GM18505 (cell line): ENCODE measurements around the gene DOCK1.
"Not testable (repeated sequence)": the region's sequence is repeated elsewhere in the genome, so short reads cannot be mapped to it uniquely, and the experiment has no call there.

ENCODE experiments used
- ATAC-seq: cut with Tn5 transposase; IDR thresholded peaks from one replicate; pipeline ENCODE4 v1.9.1; 2021; ENCODE audit not compliant: unreplicated experiment
- POLR2A ChIP-seq: IDR thresholded peaks from 4 replicates; pipeline ENCODE4 v1.6.1; 2011; ENCODE audit warnings: borderline replicate concordance; ENCODE audit not compliant: insufficient read depth, insufficient read length; ENCODE audit errors: extremely low read depth

The DOCK1 gene

GRCh38 chr10:127291329-127291728 is 386.1 kb downstream of the DOCK1 start:
- no peak for TF ChIP-seq POLR2A
- no peak for ATAC-seq

- ATAC-seq = no peak
Observed at GRCh38 chr10:127292888-127293287, 387.7 kb downstream of the DOCK1 start.

GRCh38 chr10:127293640-127294039 is 388.4 kb downstream of the DOCK1 start:
- ATAC-seq = no peak
- TF ChIP-seq POLR2A = no peak

More at GRCh38 chr10:127292888-127293287, 387.7 kb downstream of the DOCK1 start:
- TF ChIP-seq POLR2A = no peak

GRCh38 chr10:127296696-127297095 is 391.5 kb downstream of the DOCK1 start:
- TF ChIP-seq POLR2A = no peak
- ATAC-seq = no peak

GRCh38 chr10:127298381-127298780 is 393.2 kb downstream of the DOCK1 start:
- no peak for ATAC-seq
- TF ChIP-seq POLR2A = no peak

GRCh38 chr10:127299192-127299591 is 394.0 kb downstream of the DOCK1 start:
- not testable (repeated sequence) for ATAC-seq

- ATAC-seq = no peak
- no peak for TF ChIP-seq POLR2A
Observed at GRCh38 chr10:127299956-127300689, 394.9 kb downstream of the DOCK1 start.

GRCh38 chr10:127300868-127301321 is 395.7 kb downstream of the DOCK1 start:
- no peak for ATAC-seq
- TF ChIP-seq POLR2A = no peak

- TF ChIP-seq POLR2A = no peak
- ATAC-seq = no peak
Observed at GRCh38 chr10:127302343-127302742, 397.1 kb downstream of the DOCK1 start.

GRCh38 chr10:127303105-127303504 is 397.9 kb downstream of the DOCK1 start:
- ATAC-seq = no peak

GRCh38 chr10:127303746-127304145 is 398.5 kb downstream of the DOCK1 start:
- no peak for ATAC-seq
- no peak for TF ChIP-seq POLR2A

More at GRCh38 chr10:127303105-127303504, 397.9 kb downstream of the DOCK1 start:
- no peak for TF ChIP-seq POLR2A

GRCh38 chr10:127306479-127306878 is 401.3 kb downstream of the DOCK1 start:
- ATAC-seq = no peak
- TF ChIP-seq POLR2A = no peak

GRCh38 chr10:127307338-127307737 is 402.1 kb downstream of the DOCK1 start:
- no peak for TF ChIP-seq POLR2A
- ATAC-seq = no peak

GRCh38 chr10:127308031-127308430 is 402.8 kb downstream of the DOCK1 start:
- TF ChIP-seq POLR2A = no peak
- ATAC-seq = no peak

GRCh38 chr10:127309619-127310018 is 404.4 kb downstream of the DOCK1 start:
- ATAC-seq = not testable (repeated sequence)
